ENCODE results near the gene ATP6V0B. TPM values are rescaled to one million over a fixed set of nuclear protein-coding genes. Genes with fewer than 3 reads are reported as not detected.
A peak's percentile ranks its signal among the peaks of the same experiment; 100 is the strongest.

The ATP6V0B gene
- total RNA-seq, 1 donor from 2014 or later, result 205 TPM

- no peak for DNase-seq
- intact Hi-C loops (cut with DNase I), result no loop called here
Measured at GRCh38 chr1:43944860-43945259, 29.9 kb upstream of the ATP6V0B start.

DNA sequence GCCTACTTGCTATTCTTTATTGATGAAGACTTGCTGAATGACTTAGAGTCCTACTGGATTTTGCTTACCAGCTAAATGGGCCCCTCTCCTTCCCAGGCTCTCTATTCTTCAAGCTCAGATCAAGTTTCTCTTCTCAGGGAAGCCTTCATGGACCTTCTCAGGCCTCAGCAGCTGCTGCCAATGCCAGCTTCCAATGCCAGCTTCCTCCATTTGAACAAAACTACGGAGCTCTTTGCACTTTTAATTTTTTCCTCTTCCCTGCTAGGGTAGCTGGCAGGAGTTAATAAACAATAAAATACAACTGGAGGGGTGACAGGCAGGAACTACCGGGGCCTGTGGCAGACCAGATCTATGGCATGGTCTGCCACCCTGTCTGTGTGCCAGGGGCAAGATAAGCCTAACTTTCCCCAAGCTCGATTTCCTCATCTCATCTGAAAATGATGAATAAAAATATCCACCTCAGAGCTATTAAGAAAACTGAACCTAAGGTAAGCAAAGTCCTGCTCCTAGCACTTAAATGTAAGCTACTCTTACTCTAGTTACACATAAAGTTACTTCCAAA is 29.0 kb upstream of the ATP6V0B start:
- Histone ChIP-seq H3K27me3 (ENCODE audit: low read depth) (no peaks in the 10 kb centered on the region), H3K4me1 (peaks cover 37% of the 10 kb centered on the region), H3K27ac (peak overlapping the region; percentile 100), H3K9me3 (no peaks in the 10 kb centered on the region), H3K4me3 (peak overlapping the region; percentile 74), H3K36me3 (peaks cover 12% of the 10 kb centered on the region)
- ATAC-seq (no peak), DNase-seq (no peak)
- intact Hi-C loops (cut with DNase I), result no loop called here
- no peak for TF ChIP-seq CTCF (IDR thresholded peaks at IDR 0.05)

More at GRCh38 chr1:43944860-43945259, 29.9 kb upstream of the ATP6V0B start:
- Histone ChIP-seq H3K27me3 (ENCODE audit: low read depth) (no peaks in the 10 kb centered on the region), H3K9me3 (no peaks in the 10 kb centered on the region), H3K4me3 (no peak overlapping the region), H3K27ac (no peak overlapping the region), H3K4me1 (peaks cover 37% of the 10 kb centered on the region), H3K36me3 (peaks cover 4% of the 10 kb centered on the region)
- ATAC-seq, result no peak
- no peak for TF ChIP-seq CTCF (IDR thresholded peaks at IDR 0.05)

DNA sequence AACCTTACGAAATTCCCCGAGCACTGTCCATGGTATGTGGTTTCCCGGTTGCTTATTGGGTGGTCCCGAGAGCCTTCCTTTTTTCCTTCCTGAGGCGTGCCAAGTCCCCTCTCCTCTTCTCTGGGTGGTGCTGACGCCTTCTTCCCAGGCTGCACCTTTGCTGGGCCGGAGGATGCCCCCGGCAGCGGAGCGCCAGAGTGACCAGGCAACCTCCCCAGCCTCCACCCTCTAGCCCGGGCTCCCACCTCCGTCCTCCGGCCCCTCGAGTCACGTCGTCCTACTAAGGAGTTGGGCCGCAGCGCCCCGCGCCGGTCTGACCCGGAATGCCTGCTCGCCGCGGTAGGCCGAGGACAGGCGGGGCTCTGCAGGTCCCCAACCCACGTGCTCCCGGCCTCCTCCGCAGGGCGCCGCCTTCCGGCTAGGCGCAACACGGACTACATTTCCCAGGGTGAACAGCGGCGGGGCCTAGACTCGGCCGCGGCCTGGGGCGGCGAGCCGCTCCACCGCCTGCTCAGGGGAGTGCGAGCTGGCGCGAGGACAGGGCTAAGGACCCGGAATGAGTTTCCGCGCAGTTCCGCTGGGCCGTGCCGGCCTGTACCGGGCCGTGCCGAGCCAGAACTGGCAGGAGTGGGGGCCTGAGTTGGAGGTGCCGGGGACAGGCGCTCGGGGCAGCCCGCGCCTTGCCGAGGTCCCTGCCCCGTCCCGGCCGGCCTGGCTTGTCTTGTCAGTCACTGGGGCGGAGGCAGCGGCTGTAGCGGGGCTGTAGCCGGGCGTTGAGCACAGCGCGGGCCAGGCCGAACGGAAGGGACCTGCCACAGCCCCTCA is 28.3 kb upstream of the ATP6V0B start, which contains the start of gene IPO13:
Gene IPO13, plus strand, starts transcription at position 715 of the 825 bp plus-strand sequence. CDS start 651 bp downstream, outside the sequence.
- Histone ChIP-seq H3K27me3 (ENCODE audit: low read depth) (no peaks in the 10 kb centered on the region), H3K4me1 (peaks cover 37% of the 10 kb centered on the region), H3K36me3 (peaks cover 16% of the 10 kb centered on the region), H3K27ac (peak within 1 kb of the TSS; percentile 100), H3K4me3 (peak within 1 kb of the TSS; percentile 74), H3K9me3 (no peaks in the 10 kb centered on the region)
- peak; percentile 97 for DNase-seq
- TF ChIP-seq CTCF (IDR thresholded peaks at IDR 0.05), result peak; percentile 79
- peak; percentile 99 for ATAC-seq
- intact Hi-C loops (cut with DNase I), result no loop called here

GRCh38 chr1:43947061-43947873 is 27.5 kb upstream of the ATP6V0B start:
- Histone ChIP-seq H3K27me3 (ENCODE audit: low read depth) (no peaks in the 10 kb centered on the region), H3K36me3 (peaks cover 16% of the 10 kb centered on the region), H3K27ac (peak overlapping the region; percentile 100), H3K9me3 (no peaks in the 10 kb centered on the region), H3K4me1 (peaks cover 37% of the 10 kb centered on the region), H3K4me3 (peak overlapping the region; percentile 74)
- DNase-seq (no peak), ATAC-seq (peak in 1 of 2 donors; percentile 55)
- intact Hi-C loops (cut with DNase I), result no loop called here
- TF ChIP-seq CTCF (IDR thresholded peaks at IDR 0.05), result no peak

DNA sequence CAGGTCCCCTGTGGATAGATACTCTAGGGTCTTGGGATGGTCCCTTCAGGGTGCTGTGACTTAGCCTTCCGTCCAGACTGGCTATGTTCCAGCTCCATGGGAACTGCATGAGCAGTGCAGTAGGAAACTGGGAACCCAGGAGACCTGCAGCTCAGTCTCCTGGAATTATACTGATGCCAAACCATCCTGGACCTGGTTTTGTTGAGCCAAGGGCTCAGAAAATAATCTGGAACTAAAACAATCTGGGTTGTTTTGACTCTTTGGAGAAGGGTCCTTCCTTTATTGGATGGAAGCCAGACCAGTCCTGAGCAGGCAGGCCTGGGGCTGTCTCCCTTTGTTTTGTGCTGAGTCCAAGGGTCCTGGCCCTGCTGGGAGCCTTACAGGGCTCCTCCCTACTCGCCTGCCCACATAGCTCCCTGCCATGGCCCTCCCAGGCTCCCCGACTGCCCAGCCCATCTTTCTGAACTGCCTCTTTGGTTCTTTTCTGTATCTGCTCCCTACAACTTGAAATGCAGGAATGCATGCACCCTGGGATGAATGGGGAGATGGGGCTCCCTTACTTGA is 26.8 kb upstream of the ATP6V0B start:
- peaks cover 37% of the 10 kb centered on the region for H3K4me1 ChIP-seq
- H3K27ac ChIP-seq, result no peak overlapping the region
- H3K36me3 ChIP-seq, result peaks cover 16% of the 10 kb centered on the region
- DNase-seq (no peak), ATAC-seq (no peak)
- H3K4me3 ChIP-seq, result peak overlapping the region; percentile 74
- intact Hi-C loops (cut with DNase I), result no loop called here
- no peaks in the 10 kb centered on the region for H3K27me3 ChIP-seq (ENCODE audit: low read depth)
- no peaks in the 10 kb centered on the region for H3K9me3 ChIP-seq
- TF ChIP-seq CTCF (IDR thresholded peaks at IDR 0.05), result no peak

Data from lower lobe of right lung (tissue), 2 donors.